HepG2 (cell line): ENCODE measurements around the gene SMAP2. TPM values are rescaled to one million over a fixed set of nuclear protein-coding genes. Genes with fewer than 3 reads are reported as not detected.

Experiments used
- ATAC-seq: fragments of 200-7000 bp; cut with Tn5 transposase; 3 replicates; pipeline ENCODE4 v1.9.1; 2020; ENCODE audit warnings: mild to moderate bottlenecking, moderate library complexity
- BruUV-seq: library from RNA; stranded (reverse); fragments of 400-500 nt; replicated peaks from 2 replicates; lab custom pipeline; 2021; lab: Mats Ljungman, UMichigan
- CTCF ChIA-PET: fragments of 300-600 bp; formaldehyde crosslinking; extraction: SDS; loops from one replicate; lab custom pipeline; 2021; ENCODE audit warnings: low total read pairs, inconsistent platforms, low intra/inter-chr PET ratio; lab: Yijun Ruan, JAX
- POLR2A ChIA-PET: fragments of 350-600 bp; sonication (Branson Sonifier 250); formaldehyde crosslinking; loops from one replicate; lab custom pipeline; 2020; ENCODE audit warnings: antibody characterized with exemption, inconsistent platforms; lab: Yijun Ruan, JAX
- DNase-seq: peaks from one replicate; pipeline ENCODE4 v3.0.0-alpha.2; 2015; ENCODE audit warnings: low spot score
- FAIRE-seq: peaks from 3 replicates; lab custom pipeline; 2011; peaks lifted over from hg19 to GRCh38; lab: Jason Lieb, UNC
- H2AFZ ChIP-seq: one replicate; pipeline ENCODE4 v1.6.1; 2011; ENCODE audit warnings: low read length, inconsistent platforms
- H3K27ac ChIP-seq: fragments of 300-600 bp; 3 replicates; pipeline ENCODE4 v1.8.0; 2011; ENCODE audit warnings: mixed run types, mild to moderate bottlenecking, mixed read lengths, low read length, inconsistent platforms; ENCODE audit not compliant: insufficient read depth; ENCODE audit errors: extremely low read length
- H3K27me3 ChIP-seq, 2 experiments: fragments of 200-600 bp in 1 of 2; 2 replicates in 1 of 2; 3 replicates in 1 of 2; pipeline versions ENCODE4 v1.6.0 to v1.8.0; 2011; ENCODE audit warnings: low read length in 2 of 2, mild to moderate bottlenecking in 2 of 2, moderate library complexity in 2 of 2, inconsistent platforms in 1 of 2; ENCODE audit not compliant: insufficient read depth in 2 of 2, control insufficient read depth in 1 of 2
- H3K36me3 ChIP-seq, 2 experiments: fragments of 200-600 bp in 1 of 2; replicated peaks in 1 of 2; 2 replicates in 1 of 2; 3 replicates in 1 of 2; pipeline versions ENCODE4 v1.5.1 to v1.8.0; 2011; ENCODE audit warnings: low read length in 2 of 2, inconsistent platforms in 1 of 2; ENCODE audit not compliant: insufficient read depth in 2 of 2, control insufficient read depth in 1 of 2
- H3K4me1 ChIP-seq: 2 replicates; pipeline ENCODE4 v1.5.1; 2012; ENCODE audit warnings: low read length, inconsistent platforms; ENCODE audit not compliant: insufficient read depth
- H3K4me2 ChIP-seq: 2 replicates; pipeline ENCODE4 v1.6.0; 2011; ENCODE audit warnings: low read depth, low read length, inconsistent platforms
- H3K4me3 ChIP-seq, 3 experiments: fragments of 200-600 bp in 1 of 3; sonication (generic), shearing (Covaris generic) in 1 of 3; replicated peaks in 1 of 3; 2 replicates each; pipeline ENCODE4 v1.5.1; 2011 to 2016; ENCODE audit warnings: low read length in 3 of 3, inconsistent platforms in 2 of 3, low read depth in 2 of 3, mild to moderate bottlenecking in 2 of 3, control low read depth in 1 of 3, mixed read lengths in 1 of 3; ENCODE audit not compliant: insufficient read depth in 1 of 3
- H3K79me2 ChIP-seq: one replicate; pipeline ENCODE4 v1.6.1; 2011; ENCODE audit warnings: low read length, inconsistent platforms; ENCODE audit not compliant: insufficient read depth
- H3K9ac ChIP-seq: 2 replicates; pipeline ENCODE4 v1.6.0; 2011; ENCODE audit warnings: mild to moderate bottlenecking, low read depth, low read length, inconsistent platforms; ENCODE audit not compliant: insufficient read depth
- H3K9me3 ChIP-seq: 2 replicates; pipeline ENCODE4 v1.5.1; 2012; ENCODE audit warnings: mild to moderate bottlenecking, low read length
- H4K20me1 ChIP-seq: 2 replicates; pipeline ENCODE4 v1.6.0; 2011; ENCODE audit warnings: inconsistent platforms, mild to moderate bottlenecking, low read length, moderate library complexity; ENCODE audit not compliant: insufficient read depth
- AKAP8 ChIP-seq: sonication (generic); formaldehyde crosslinking; IDR thresholded peaks from 2 replicates; pipeline ENCODE4 v1.5.1; 2020; ENCODE audit warnings: mild to moderate bottlenecking, missing genetic modification reagents
- DMAP1 ChIP-seq: IDR thresholded peaks from 2 replicates; pipeline ENCODE4 v1.6.1; 2016
- FUBP1 ChIP-seq: sonication (generic); formaldehyde crosslinking; IDR thresholded peaks from 2 replicates; pipeline ENCODE4 v1.5.1; 2020; ENCODE audit warnings: missing genetic modification reagents, mild to moderate bottlenecking, borderline replicate concordance
- HMG20A ChIP-seq: IDR thresholded peaks from 2 replicates; pipeline ENCODE4 v1.6.1; 2016; ENCODE audit warnings: borderline replicate concordance
- HMGA1 ChIP-seq: sonication (generic); formaldehyde crosslinking; conservative IDR thresholded peaks from 2 replicates; pipeline ENCODE4 v1.4.0; 2020; ENCODE audit warnings: missing genetic modification reagents
- TGIF2 ChIP-seq: IDR thresholded peaks from 2 replicates; pipeline ENCODE4 v1.6.1; 2016; ENCODE audit warnings: control low read depth, missing compliant biosample characterization
- ZIK1 ChIP-seq: sonication (generic); formaldehyde crosslinking; IDR thresholded peaks from 2 replicates; pipeline ENCODE4 v1.5.0; 2020; ENCODE audit warnings: mild to moderate bottlenecking, low read depth, missing genetic modification reagents, borderline replicate concordance
- ZNF136 ChIP-seq: sonication (generic); formaldehyde crosslinking; IDR thresholded peaks from 2 replicates; pipeline ENCODE4 v1.8.1; 2022; ENCODE audit warnings: low read depth, mild to moderate bottlenecking, moderate library complexity, missing genetic modification reagents
- ZNF17 ChIP-seq: sonication (generic); formaldehyde crosslinking; IDR thresholded peaks from 2 replicates; pipeline ENCODE4 v1.5.0; 2020; ENCODE audit warnings: mild to moderate bottlenecking, missing genetic modification reagents
- ZNF547 ChIP-seq: sonication (generic); formaldehyde crosslinking; IDR thresholded peaks from 2 replicates; pipeline ENCODE4 v1.5.1; 2020; ENCODE audit warnings: mild to moderate bottlenecking, missing genetic modification reagents
- ZNF605 ChIP-seq: sonication (generic); formaldehyde crosslinking; IDR thresholded peaks from 2 replicates; pipeline ENCODE4 v1.8.0; 2022; ENCODE audit warnings: mild to moderate bottlenecking, missing genetic modification reagents
- WGBS: methylation state at CpG from one replicate; pipeline ENCODE4 v1.1.6; 2017; ENCODE audit warnings: low lambda C conversion rate; 5-methylcytosine and 5-hydroxymethylcytosine counted together
- in situ Hi-C: cut with HindIII; loops from 2 replicates; pipeline ENCODE4 v1.10.0; 2017; ENCODE audit warnings: low pct_unique_long_range_greater_than_20kb; ENCODE audit not compliant: extremely low pct_ligation_motif_present
- intact Hi-C: fragments of 100-400 bp; cut with micrococcal nuclease; formaldehyde crosslinking; loops from one replicate; pipeline ENCODE4 v1.10.0; 2022; ENCODE audit not compliant: unreplicated experiment
- polyA plus RNA-seq, 8 experiments: library from polyadenylated mRNA; depleted of rRNA in 3 of 8; stranded (reverse) in 7 of 8; unstranded in 1 of 8; fragments of >200 nt; fragmentation: Illumina TruSeq in 4 of 8; extraction: Trizol in 4 of 8; gene quantifications; 2 replicates each; pipeline versions ENCODE4 v1.2.1 to v1.2.3, GENCODE V29; 2011 to 2016; ENCODE audit warnings: low read depth in 4 of 8, missing spikeins in 1 of 8, mixed read lengths in 1 of 8; ENCODE audit not compliant: insufficient read depth in 1 of 8
- total RNA-seq, 5 experiments: library from RNA; depleted of rRNA; stranded (reverse); fragments of >200 nt; fragmentation: Illumina TruSeq; extraction: Trizol; gene quantifications; 2 replicates each; pipeline ENCODE4 v1.2.3, GENCODE V29; 2016; ENCODE audit warnings: low read depth in 1 of 5

SMAP2 gene
- total and polyA plus RNA-seq, 2 of the 13 experiments (the other 11 are each of a cell fraction or from before 2014, with no cell fraction given): 19.0 to 22.3 TPM

DNA sequence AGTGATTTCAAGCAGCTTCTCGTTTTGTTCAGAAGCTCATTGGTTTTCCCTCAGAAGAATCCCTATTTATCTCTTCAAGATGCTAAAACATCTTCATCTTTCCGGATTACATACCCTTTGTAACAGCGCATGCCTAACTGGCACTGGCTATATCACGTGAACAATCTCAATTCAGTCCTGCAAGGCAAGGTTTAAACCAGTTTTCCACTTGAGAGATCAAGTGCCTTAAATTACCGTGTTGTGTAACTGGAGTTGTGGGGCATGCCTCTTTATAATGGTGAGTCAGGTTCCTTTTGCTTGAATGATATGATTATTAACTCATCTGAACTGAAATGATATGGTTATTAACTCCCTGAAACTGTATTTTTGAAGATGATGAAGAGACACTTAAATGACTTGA, 65.7 kb downstream of the SMAP2 start:
- ChIA-PET POLR2A (interaction anchor here (2.0 kb wide), 1 partner anchor 18 kb away, joined by 8 read pairs; no protein-coding TSS in a partner anchor), CTCF (no interaction called here)
- H3K4me2 ChIP-seq: no peak overlapping the region
- H3K9ac ChIP-seq: no peak overlapping the region
- in situ Hi-C loops (no loop called here), intact Hi-C loops (no loop called here)
- no peak overlapping the region for H2AFZ ChIP-seq
- no peaks in the 10 kb centered on the region for H4K20me1 ChIP-seq
- H3K36me3 ChIP-seq: no peaks in the 10 kb centered on the region
- H3K4me3 ChIP-seq: no peak overlapping the region
- no peaks in the 10 kb centered on the region for H3K27me3 ChIP-seq
- DNase-seq (no peak), FAIRE-seq (no peak), ATAC-seq (no peak)
- H3K27ac ChIP-seq: no peak overlapping the region
- 77% methylated on average over 5 of the region's 5 CpGs for WGBS
- H3K79me2 ChIP-seq: no peaks in the 10 kb centered on the region
- no TSS peak for BruUV-seq
- H3K9me3 ChIP-seq: no peaks in the 10 kb centered on the region
- TF ChIP-seq FUBP1 (CRISPR knock-in tag): no peak
- no peak for TF ChIP-seq ZNF547 (CRISPR knock-in tag)
- no peak for TF ChIP-seq HMG20A
- TF ChIP-seq ZNF136: no peak
- TF ChIP-seq ZIK1 (CRISPR knock-in tag): no peak
- no peak for TF ChIP-seq AKAP8 (CRISPR knock-in tag)
- TF ChIP-seq HMGA1 (CRISPR knock-in tag): no peak
- no peak for TF ChIP-seq ZNF17 (CRISPR knock-in tag)
- no peak for TF ChIP-seq ZNF605 (CRISPR knock-in tag)
- TF ChIP-seq TGIF2 (CRISPR knock-in tag): no peak
- TF ChIP-seq DMAP1 (CRISPR knock-in tag): no peak
- H3K4me1 ChIP-seq: peaks cover 24% of the 10 kb centered on the region
